Keratinocyte (primary cell): Measurements from ENCODE around the gene TCERG1L. TPM values are rescaled to one million over a fixed set of nuclear protein-coding genes. Genes with fewer than 3 reads are reported as not detected.

Source experiments
- DNase-seq: peaks from one replicate; pipeline ENCODE4 v3.0.0-alpha.2; 2011; ENCODE audit warnings: low read depth, missing footprints, low spot score
- FAIRE-seq: peaks from 2 replicates; lab custom pipeline; 2011; peaks lifted over from hg19 to GRCh38; lab: Jason Lieb, UNC
- H2AFZ ChIP-seq: 2 replicates; pipeline ENCODE4 v1.6.0; 2012; ENCODE audit warnings: low read length, control low read depth, inconsistent platforms; ENCODE audit not compliant: control insufficient read depth
- H3K27ac ChIP-seq: 2 replicates; pipeline ENCODE4 v1.5.1; 2011; ENCODE audit warnings: low read length; ENCODE audit not compliant: control insufficient read depth, insufficient read depth
- H3K27me3 ChIP-seq: 3 replicates; pipeline ENCODE4 v1.6.0; 2011; ENCODE audit warnings: low read length; ENCODE audit not compliant: control insufficient read depth, insufficient read depth; ENCODE audit errors: extremely low read depth
- H3K36me3 ChIP-seq, 2 experiments: 2 replicates in 1 of 2; 3 replicates in 1 of 2; pipeline ENCODE4 v1.5.1; 2011; ENCODE audit warnings: low read length in 2 of 2, mild to moderate bottlenecking in 1 of 2; ENCODE audit not compliant: control insufficient read depth in 2 of 2, insufficient read depth in 2 of 2; ENCODE audit errors: extremely low read depth in 1 of 2
- H3K4me1 ChIP-seq: 3 replicates; pipeline ENCODE4 v1.5.1; 2011; ENCODE audit warnings: low read length; ENCODE audit not compliant: control insufficient read depth, insufficient read depth; ENCODE audit errors: extremely low read depth
- H3K4me2 ChIP-seq: 3 replicates; pipeline ENCODE4 v1.6.0; 2011; ENCODE audit warnings: low read depth, low read length; ENCODE audit not compliant: control insufficient read depth, insufficient read depth; ENCODE audit errors: extremely low read depth
- H3K4me3 ChIP-seq, 3 experiments: fragments of 200-600 bp in 1 of 3; sonication (generic) in 1 of 3; 2 replicates in 2 of 3; 3 replicates in 1 of 3; pipeline ENCODE4 v1.5.1; 2011 to 2016; ENCODE audit warnings: low read length in 3 of 3, mild to moderate bottlenecking in 3 of 3, control low read depth in 2 of 3, inconsistent platforms in 1 of 3, low read depth in 1 of 3, mixed read lengths in 1 of 3, mixed run types in 1 of 3, moderate library complexity in 1 of 3; ENCODE audit not compliant: control insufficient read depth in 2 of 3, insufficient read depth in 2 of 3; ENCODE audit errors: extremely low read depth in 1 of 3
- H3K79me2 ChIP-seq: 2 replicates; pipeline ENCODE4 v1.6.0; 2012; ENCODE audit warnings: low read length; ENCODE audit not compliant: control insufficient read depth, insufficient read depth
- H3K9ac ChIP-seq: 3 replicates; pipeline ENCODE4 v1.6.0; 2011; ENCODE audit warnings: low read length; ENCODE audit not compliant: control insufficient read depth, insufficient read depth; ENCODE audit errors: extremely low read depth
- H3K9me1 ChIP-seq: 3 replicates; pipeline ENCODE4 v1.6.0; 2011; ENCODE audit warnings: low read length; ENCODE audit not compliant: control insufficient read depth, insufficient read depth; ENCODE audit errors: extremely low read depth
- H3K9me3 ChIP-seq: 2 replicates; pipeline ENCODE4 v1.5.1; 2012; ENCODE audit warnings: low read depth, low read length; ENCODE audit not compliant: control insufficient read depth
- H4K20me1 ChIP-seq: 3 replicates; pipeline ENCODE4 v1.6.0; 2011; ENCODE audit warnings: low read length; ENCODE audit not compliant: control insufficient read depth, insufficient read depth; ENCODE audit errors: extremely low read depth
- CTCF ChIP-seq, 3 experiments: IDR thresholded peaks in 1 of 3; conservative IDR thresholded peaks in 1 of 3; optimal IDR thresholded peaks in 1 of 3; 2 replicates in 2 of 3; 3 replicates in 1 of 3; pipeline versions ENCODE3 to v1.5.1; 2011; ENCODE audit warnings: low read length in 3 of 3, mild to moderate bottlenecking in 3 of 3, moderate library complexity in 2 of 3, control low read depth in 1 of 3, inconsistent platforms in 1 of 3; ENCODE audit not compliant: insufficient read depth in 2 of 3; ENCODE audit errors: extremely low read depth in 1 of 3
- EZH2 ChIP-seq: IDR thresholded peaks from one replicate; pipeline ENCODE4 v1.6.1; 2012; ENCODE audit warnings: inconsistent platforms, mild to moderate bottlenecking, low read length, moderate library complexity
- dilution Hi-C: fragments of 300-500 bp; cut with MboI; formaldehyde crosslinking; loops from one replicate; pipeline ENCODE4 v1.7.0; 2020; ENCODE audit warnings: low sequenced_read_pairs; ENCODE audit not compliant: extremely low pct_ligation_motif_present
- polyA plus RNA-seq, 5 experiments: library from polyadenylated mRNA; depleted of rRNA in 3 of 5; stranded (reverse) in 3 of 5; stranded (forward) in 1 of 5; unstranded in 1 of 5; fragments of >200 nt; gene quantifications; 1 replicate in 1 of 5; 2 replicates in 3 of 5; 3 replicates in 1 of 5; pipeline versions ENCODE4 v1.2.1 to v1.2.3, GENCODE V29; 2011 to 2012; ENCODE audit warnings: missing spikeins in 2 of 5, low read depth in 1 of 5, low replicate concordance in 1 of 5

The TCERG1L gene
- polyA plus RNA-seq, 1 donor (not counting 4 experiments of a cell fraction or from before 2014, with no cell fraction given) = not detected

DNA sequence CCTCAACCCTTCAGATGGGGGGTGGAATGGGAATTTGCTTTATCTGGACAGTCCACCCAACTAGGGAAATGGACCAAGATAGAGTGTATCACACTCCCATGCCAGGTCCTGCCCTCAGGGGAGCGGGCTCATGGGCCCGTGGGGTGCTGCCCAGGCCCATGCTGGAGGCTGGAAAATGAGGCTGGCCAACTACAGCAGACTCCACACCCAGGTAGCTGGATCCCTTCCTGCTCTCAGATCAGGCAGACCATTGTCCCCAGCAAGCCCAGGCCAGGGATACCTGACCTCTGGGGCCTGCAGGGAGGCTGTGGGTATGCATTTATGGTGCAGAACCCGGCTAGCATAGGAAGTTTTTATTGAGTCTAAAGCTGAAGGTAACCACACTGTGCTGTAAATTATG, 162.4 kb downstream of the TCERG1L start:
- no peak overlapping the region for H3K4me2 ChIP-seq
- FAIRE-seq (no peak), DNase-seq (no peak)
- H3K4me3 ChIP-seq = no peak overlapping the region
- no peaks in the 10 kb centered on the region for H3K79me2 ChIP-seq
- peaks cover 7% of the 10 kb centered on the region for H3K9me3 ChIP-seq
- no peaks in the 10 kb centered on the region for H4K20me1 ChIP-seq
- H3K27me3 ChIP-seq = no peaks in the 10 kb centered on the region
- H3K36me3 ChIP-seq = no peaks in the 10 kb centered on the region
- H3K9me1 ChIP-seq = no peaks in the 10 kb centered on the region
- dilution Hi-C loops = no loop called here
- H2AFZ ChIP-seq = no peak overlapping the region
- TF ChIP-seq CTCF (optimal IDR thresholded peaks at IDR 0.05 in 1 of 3, IDR thresholded peaks at IDR 0.05 in 1 of 3, conservative IDR thresholded peaks at IDR 0.05 in 1 of 3; ENCODE audit: extremely low read depth in 1 of 3, insufficient read depth in 2 of 3, low read length in 3 of 3) = no peak
- TF ChIP-seq EZH2 = no peak
- no peak overlapping the region for H3K27ac ChIP-seq
- H3K9ac ChIP-seq = no peak overlapping the region
- H3K4me1 ChIP-seq = no peaks in the 10 kb centered on the region

DNA sequence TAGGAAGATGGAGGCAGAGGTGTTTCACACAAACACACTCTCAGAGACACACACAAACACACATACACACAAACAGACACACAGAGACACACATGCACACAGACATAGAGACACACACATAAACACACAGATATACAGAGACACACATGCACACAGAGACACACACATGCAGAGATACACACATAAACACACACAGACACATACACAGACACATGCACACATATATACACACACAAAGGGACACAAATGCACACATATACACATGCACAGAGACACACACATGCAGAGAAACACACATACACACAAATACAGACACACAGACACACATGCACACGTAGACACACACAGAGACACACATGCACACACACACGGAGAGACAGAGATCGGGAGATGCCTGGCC, 163.3 kb downstream of the TCERG1L start:
- Histone ChIP-seq H3K9me3 (peaks cover 5% of the 10 kb centered on the region), H4K20me1 (no peaks in the 10 kb centered on the region), H3K36me3 (no peaks in the 10 kb centered on the region), H3K4me1 (no peaks in the 10 kb centered on the region), H3K27me3 (no peaks in the 10 kb centered on the region), H3K27ac (no peak overlapping the region), H3K79me2 (no peaks in the 10 kb centered on the region), H3K4me3 (no peak overlapping the region), H3K4me2 (no peak overlapping the region), H3K9ac (no peak overlapping the region), H3K9me1 (no peaks in the 10 kb centered on the region), H2AFZ (no peak overlapping the region)
- FAIRE-seq (no peak), DNase-seq (no peak)
- dilution Hi-C loops = no loop called here
- TF ChIP-seq EZH2 = no peak
- no peak for TF ChIP-seq CTCF (optimal IDR thresholded peaks at IDR 0.05 in 1 of 3, IDR thresholded peaks at IDR 0.05 in 1 of 3, conservative IDR thresholded peaks at IDR 0.05 in 1 of 3; ENCODE audit: extremely low read depth in 1 of 3, insufficient read depth in 2 of 3, low read length in 3 of 3)
